ENCODE measurements around the gene LRRTM3.

Gene LRRTM3

GRCh38 chr10:66925896-66926715, at the start of gene LRRTM3:
TSS of gene LRRTM3 (plus strand) at chr10:66926036.
- no peak within 1 kb of the TSS for H3K27ac ChIP-seq
- TF ChIP-seq, protein P1, sequence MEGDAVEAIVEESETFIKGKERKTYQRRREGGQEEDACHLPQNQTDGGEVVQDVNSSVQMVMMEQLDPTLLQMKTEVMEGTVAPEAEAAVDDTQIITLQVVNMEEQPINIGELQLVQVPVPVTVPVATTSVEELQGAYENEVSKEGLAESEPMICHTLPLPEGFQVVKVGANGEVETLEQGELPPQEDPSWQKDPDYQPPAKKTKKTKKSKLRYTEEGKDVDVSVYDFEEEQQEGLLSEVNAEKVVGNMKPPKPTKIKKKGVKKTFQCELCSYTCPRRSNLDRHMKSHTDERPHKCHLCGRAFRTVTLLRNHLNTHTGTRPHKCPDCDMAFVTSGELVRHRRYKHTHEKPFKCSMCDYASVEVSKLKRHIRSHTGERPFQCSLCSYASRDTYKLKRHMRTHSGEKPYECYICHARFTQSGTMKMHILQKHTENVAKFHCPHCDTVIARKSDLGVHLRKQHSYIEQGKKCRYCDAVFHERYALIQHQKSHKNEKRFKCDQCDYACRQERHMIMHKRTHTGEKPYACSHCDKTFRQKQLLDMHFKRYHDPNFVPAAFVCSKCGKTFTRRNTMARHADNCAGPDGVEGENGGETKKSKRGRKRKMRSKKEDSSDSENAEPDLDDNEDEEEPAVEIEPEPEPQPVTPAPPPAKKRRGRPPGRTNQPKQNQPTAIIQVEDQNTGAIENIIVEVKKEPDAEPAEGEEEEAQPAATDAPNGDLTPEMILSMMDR (IDR thresholded peaks at IDR 0.05): peak; percentile 88
- TF ChIP-seq ZFX (IDR thresholded peaks at IDR 0.05; ENCODE audit: borderline replicate concordance): no peak

DNA sequence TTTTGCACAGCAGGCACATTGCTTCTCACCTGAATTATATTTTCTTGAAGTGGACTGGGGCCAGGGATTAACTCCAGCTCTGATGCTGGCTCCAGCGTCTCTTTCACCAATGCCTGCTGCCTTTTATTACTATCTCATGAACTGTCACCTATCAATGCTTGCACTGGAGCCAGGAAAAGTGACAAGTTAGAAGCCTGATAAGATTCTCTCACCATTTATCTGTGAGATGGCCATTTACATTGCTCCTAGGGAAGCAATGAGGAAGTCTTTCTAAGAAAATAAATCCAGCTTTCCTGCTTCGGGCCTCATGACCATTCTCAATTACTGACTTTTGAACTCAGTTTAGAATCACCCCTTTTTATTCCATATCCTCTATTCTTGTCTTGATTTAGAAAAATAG, 48.5 kb upstream of the LRRTM3 start:
- TF ChIP-seq, protein P1 (IDR thresholded peaks at IDR 0.05): no peak
- no peak for TF ChIP-seq ZFX (IDR thresholded peaks at IDR 0.05; ENCODE audit: borderline replicate concordance)
- no peak overlapping the region for H3K27ac ChIP-seq

GRCh38 chr10:66880292-66880691, 45.5 kb upstream of the LRRTM3 start:
- TF ChIP-seq ZFX (IDR thresholded peaks at IDR 0.05; ENCODE audit: borderline replicate concordance): no peak
- TF ChIP-seq, protein P1 (IDR thresholded peaks at IDR 0.05): no peak
- no peak overlapping the region for H3K27ac ChIP-seq

DNA sequence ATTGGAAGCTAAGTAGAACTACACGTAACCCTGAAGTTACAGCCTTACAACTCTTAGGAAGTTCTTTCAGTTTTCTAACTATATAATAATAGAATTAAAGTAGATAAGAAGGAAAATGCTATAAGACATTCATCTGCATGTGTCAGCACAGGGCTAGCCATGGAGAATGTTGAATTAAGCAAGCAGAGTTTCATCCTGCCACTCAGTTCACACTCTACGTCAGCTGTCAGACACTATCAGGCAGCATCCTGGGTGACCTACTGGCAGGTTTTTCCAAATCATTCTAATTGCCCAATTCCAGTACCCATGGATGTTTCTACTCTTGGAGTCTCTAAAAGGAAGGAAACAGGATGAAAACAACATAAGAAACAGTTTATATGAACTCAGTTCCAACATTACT, 45.0 kb upstream of the LRRTM3 start:
- no peak for TF ChIP-seq ZFX (IDR thresholded peaks at IDR 0.05; ENCODE audit: borderline replicate concordance)
- TF ChIP-seq, protein P1 (IDR thresholded peaks at IDR 0.05): no peak

DNA sequence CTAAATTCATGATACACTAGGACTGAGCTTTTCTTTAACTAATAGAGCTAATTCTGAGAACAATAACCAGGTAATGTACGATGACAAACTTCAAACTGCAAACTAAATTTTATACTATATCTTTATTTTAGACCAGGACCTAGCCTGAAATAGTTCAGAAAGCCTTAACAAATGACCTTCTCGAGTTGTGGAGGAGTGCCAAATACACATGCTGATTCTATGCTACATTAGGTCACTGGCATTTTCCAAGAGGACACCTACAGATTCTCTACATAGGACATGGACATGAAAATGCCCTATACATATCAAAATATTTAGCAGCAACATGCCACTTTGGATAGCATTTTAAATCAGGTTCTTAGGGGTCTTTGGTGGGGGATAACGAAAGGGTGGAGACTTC, 44.0 kb upstream of the LRRTM3 start:
- TF ChIP-seq, protein P1 (IDR thresholded peaks at IDR 0.05): no peak
- no peak overlapping the region for H3K27ac ChIP-seq

More for the DNA sequence above, 45.0 kb upstream of the LRRTM3 start:
- H3K27ac ChIP-seq: no peak overlapping the region

DNA sequence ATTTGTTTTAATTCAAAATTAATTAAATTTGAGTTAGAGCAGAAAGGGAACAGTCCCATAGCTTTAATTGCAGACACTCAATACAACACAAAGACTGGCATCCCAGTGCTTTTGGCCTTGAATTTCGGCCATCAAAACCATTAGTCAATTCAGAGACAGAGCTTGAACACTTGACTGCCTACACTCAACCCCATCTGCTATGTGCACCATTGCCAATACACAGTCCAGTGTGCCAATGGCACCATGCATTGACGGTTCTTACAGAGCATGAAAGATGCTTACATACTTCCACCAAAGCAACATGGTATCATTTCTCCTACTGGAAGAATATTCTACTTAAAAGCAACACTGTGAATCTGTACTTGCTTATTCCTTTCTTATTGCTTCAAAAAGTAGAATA, 43.6 kb upstream of the LRRTM3 start:
- no peak for TF ChIP-seq ZFX (IDR thresholded peaks at IDR 0.05; ENCODE audit: borderline replicate concordance)
- TF ChIP-seq, protein P1 (IDR thresholded peaks at IDR 0.05): no peak

GRCh38 chr10:66886848-66887247, 39.0 kb upstream of the LRRTM3 start:
- TF ChIP-seq, protein P1 (IDR thresholded peaks at IDR 0.05): no peak
- TF ChIP-seq ZFX (IDR thresholded peaks at IDR 0.05; ENCODE audit: borderline replicate concordance): no peak
- H3K27ac ChIP-seq: no peak overlapping the region

More for the DNA sequence above, 43.6 kb upstream of the LRRTM3 start:
- H3K27ac ChIP-seq: no peak overlapping the region

All from 22Rv1 (cell line).